Sciatic nerve (tissue), 2 donors: ENCODE data around the gene ADAMTSL2. TPM values are rescaled to one million over a fixed set of nuclear protein-coding genes. Genes with fewer than 3 reads are reported as not detected.

Experiments used
- ATAC-seq: fragments of 200-7000 bp; cut with Tn5 transposase; one replicate; pipeline ENCODE4 v1.9.1; 2020; ENCODE audit warnings: mild to moderate bottlenecking, moderate library complexity
- DNase-seq: peaks from one replicate; pipeline ENCODE4 v3.0.0-alpha.2; 2020; ENCODE audit warnings: low spot score
- intact Hi-C: fragments of 100-400 bp; cut with DNase I; formaldehyde crosslinking; loops from one replicate; pipeline ENCODE4 v1.14.2; 2022
- total RNA-seq: library from RNA; stranded (reverse); fragmentation: NEBNext Ultra II Directional; extraction: Animal tissue kit (Norgen Biotek cat#: 25700); gene quantifications from one replicate; pipeline ENCODE4 v1.2.1, GENCODE V29; 2021
- donor health status: DM: no; HTN: no; CAD: no.
- donor health status: DM: no; HTN: no; CAD: no.

Gene ADAMTSL2
- total RNA-seq, 1 donor from 2014 or later = 22.3 TPM

GRCh38 chr9:133496861-133497842 lies 37.4 kb upstream of the ADAMTSL2 start:
- peak; percentile 13 for ATAC-seq
- no peak for DNase-seq
- intact Hi-C loops = no loop called here

GRCh38 chr9:133499132-133499891 lies 35.2 kb upstream of the ADAMTSL2 start:
- DNase-seq (no peak), ATAC-seq (no peak)
- intact Hi-C loops = no loop called here

GRCh38 chr9:133499892-133500270 lies 34.6 kb upstream of the ADAMTSL2 start:
- no peak for DNase-seq
- no peak for ATAC-seq
- intact Hi-C loops = no loop called here

- no peak for ATAC-seq
- intact Hi-C loops = no loop called here
- DNase-seq = no peak
Observed at GRCh38 chr9:133502112-133502511, 32.4 kb upstream of the ADAMTSL2 start.

- DNase-seq = no peak
Observed at GRCh38 chr9:133505186-133505830, 29.2 kb upstream of the ADAMTSL2 start.

GRCh38 chr9:133505901-133506652 lies 28.4 kb upstream of the ADAMTSL2 start:
- peak; percentile 86 for DNase-seq
- ATAC-seq = peak; percentile 87
- intact Hi-C loops = no loop called here

More at GRCh38 chr9:133505186-133505830, 29.2 kb upstream of the ADAMTSL2 start:
- intact Hi-C loops = no loop called here
- peak; percentile 7 for ATAC-seq

- intact Hi-C loops = no loop called here
- DNase-seq (peak; percentile 82), ATAC-seq (peak; percentile 85)
Observed at GRCh38 chr9:133506653-133507038, 27.9 kb upstream of the ADAMTSL2 start.

- intact Hi-C loops = no loop called here
- no peak for ATAC-seq
- DNase-seq = no peak
Observed at GRCh38 chr9:133507246-133507965, 27.1 kb upstream of the ADAMTSL2 start.

- no peak for DNase-seq
- intact Hi-C loops = no loop called here
- ATAC-seq = no peak
Observed at GRCh38 chr9:133508046-133508445, 26.5 kb upstream of the ADAMTSL2 start.

GRCh38 chr9:133509179-133510083 lies 25.1 kb upstream of the ADAMTSL2 start:
- intact Hi-C loops = no loop called here
- DNase-seq = no peak

GRCh38 chr9:133510926-133511505 lies 23.5 kb upstream of the ADAMTSL2 start:
- no peak for DNase-seq
- intact Hi-C loops = no loop called here
- ATAC-seq = no peak

More at GRCh38 chr9:133509179-133510083, 25.1 kb upstream of the ADAMTSL2 start:
- no peak for ATAC-seq

- intact Hi-C loops = no loop called here
- no peak for DNase-seq
- ATAC-seq = no peak
Observed at GRCh38 chr9:133511607-133512006, 22.9 kb upstream of the ADAMTSL2 start.

GRCh38 chr9:133512253-133513213 lies 22.0 kb upstream of the ADAMTSL2 start:
- ATAC-seq (no peak), DNase-seq (no peak)
- intact Hi-C loops = no loop called here

GRCh38 chr9:133513214-133514100 lies 21.0 kb upstream of the ADAMTSL2 start:
- intact Hi-C loops = no loop called here
- DNase-seq = no peak
- ATAC-seq = no peak
